ENCODE data around the gene GHRH. TPM values are rescaled to one million over a fixed set of nuclear protein-coding genes. Genes with fewer than 3 reads are reported as not detected.
A peak's percentile ranks its signal among the peaks of the same experiment; 100 is the strongest.

The GHRH gene
- total RNA-seq, 1 donor from 2014 or later, result not detected

DNA sequence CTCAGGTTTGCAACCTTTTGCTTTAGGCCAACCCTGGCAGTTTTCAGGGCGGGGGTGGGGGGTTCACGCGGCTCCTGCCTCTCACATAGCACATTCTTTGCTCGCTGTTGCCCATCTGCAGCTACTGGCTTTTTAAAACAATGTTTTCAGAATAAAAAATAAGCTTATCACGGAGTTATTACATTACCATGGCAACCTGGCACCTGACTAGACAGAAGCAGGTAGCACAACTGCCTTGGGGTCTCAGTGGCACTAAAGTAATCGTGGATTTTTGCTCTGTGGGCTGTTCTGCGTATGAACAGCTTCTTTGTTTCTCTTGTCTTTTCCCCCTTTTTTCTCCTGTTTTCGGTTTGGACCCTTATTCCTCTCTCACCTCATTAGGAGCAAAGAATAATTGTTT lies 18.8 kb upstream of the GHRH start:
- FAIRE-seq (no peak), DNase-seq (ENCODE audit: low read depth) (no peak)
- Histone ChIP-seq H3K27me3 (ENCODE audit: control insufficient read depth, insufficient read depth, low read length) (no peaks in the 10 kb centered on the region), H3K36me3 (ENCODE audit: control insufficient read depth, insufficient read depth, low read length) (no peaks in the 10 kb centered on the region), H3K4me3 (ENCODE audit: low read depth, low read length) (no peak overlapping the region)
- TF ChIP-seq CTCF (IDR thresholded peaks at IDR 0.05; ENCODE audit: insufficient read depth, low read length, severe bottlenecking), result no peak

- DNase-seq (ENCODE audit: low read depth) (no peak), FAIRE-seq (no peak)
- TF ChIP-seq CTCF (IDR thresholded peaks at IDR 0.05; ENCODE audit: insufficient read depth, low read length, severe bottlenecking), result no peak
- H3K27me3 ChIP-seq (ENCODE audit: control insufficient read depth, insufficient read depth, low read length), result no peaks in the 10 kb centered on the region
- no peaks in the 10 kb centered on the region for H3K36me3 ChIP-seq (ENCODE audit: control insufficient read depth, insufficient read depth, low read length)
- H3K4me3 ChIP-seq (ENCODE audit: low read depth, low read length), result no peak overlapping the region
Observed at GRCh38 chr20:37279820-37280219, 18.2 kb upstream of the GHRH start.

DNA sequence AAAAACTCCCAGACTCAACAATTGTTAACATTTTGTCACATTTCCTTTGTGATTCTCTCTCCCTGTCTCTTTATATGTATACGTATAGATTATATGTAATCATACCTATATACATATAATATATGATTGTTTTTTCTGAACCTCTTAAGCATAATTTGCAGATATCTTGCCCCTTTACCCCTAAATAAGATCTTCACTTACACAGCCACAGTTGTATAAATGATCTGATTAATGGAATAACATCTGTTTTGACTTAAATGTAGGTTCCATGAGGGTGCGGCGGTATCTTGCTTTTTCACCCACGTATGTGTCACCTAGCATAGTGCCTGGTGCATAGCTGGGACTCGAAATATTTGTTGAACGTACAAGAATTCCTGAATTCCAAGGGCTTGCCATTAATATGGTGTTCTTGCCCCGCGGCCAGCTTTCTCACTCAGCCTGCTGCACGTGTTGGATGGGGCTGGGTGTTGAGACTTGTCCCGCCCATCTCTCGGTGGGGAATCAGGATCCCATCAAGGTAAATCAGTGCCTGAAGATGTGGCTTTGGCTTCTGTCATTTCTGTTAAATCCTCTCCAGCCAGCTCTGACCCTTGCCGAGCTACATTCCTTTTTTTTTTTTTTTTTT lies 17.5 kb upstream of the GHRH start:
- no peak for TF ChIP-seq CTCF (IDR thresholded peaks at IDR 0.05; ENCODE audit: insufficient read depth, low read length, severe bottlenecking)
- Histone ChIP-seq H3K4me3 (ENCODE audit: low read depth, low read length) (no peak overlapping the region), H3K36me3 (ENCODE audit: control insufficient read depth, insufficient read depth, low read length) (no peaks in the 10 kb centered on the region), H3K27me3 (ENCODE audit: control insufficient read depth, insufficient read depth, low read length) (no peaks in the 10 kb centered on the region)
- DNase-seq (ENCODE audit: low read depth), result no peak
- no peak for FAIRE-seq

DNA sequence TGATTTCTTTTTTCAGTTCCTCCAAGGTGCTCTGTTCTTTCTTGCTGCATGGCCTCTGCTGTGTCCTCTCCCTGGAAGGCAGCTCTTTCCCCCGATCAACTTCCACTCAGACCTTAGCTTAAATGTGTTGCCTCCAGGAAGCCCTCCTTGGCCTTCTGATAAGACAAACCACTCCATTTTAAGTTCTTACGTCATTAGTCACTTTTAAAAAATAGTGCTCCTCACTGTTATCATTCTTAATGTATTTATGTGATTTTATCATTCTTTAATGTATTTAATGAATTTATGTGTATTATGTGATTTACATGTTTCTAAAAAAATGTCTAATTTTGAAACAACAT lies 15.6 kb upstream of the GHRH start:
- FAIRE-seq, result no peak
- Histone ChIP-seq H3K27me3 (ENCODE audit: control insufficient read depth, insufficient read depth, low read length) (no peaks in the 10 kb centered on the region), H3K4me3 (ENCODE audit: low read depth, low read length) (no peak overlapping the region), H3K36me3 (ENCODE audit: control insufficient read depth, insufficient read depth, low read length) (no peaks in the 10 kb centered on the region)
- no peak for DNase-seq (ENCODE audit: low read depth)
- TF ChIP-seq CTCF (IDR thresholded peaks at IDR 0.05; ENCODE audit: insufficient read depth, low read length, severe bottlenecking), result no peak

DNA sequence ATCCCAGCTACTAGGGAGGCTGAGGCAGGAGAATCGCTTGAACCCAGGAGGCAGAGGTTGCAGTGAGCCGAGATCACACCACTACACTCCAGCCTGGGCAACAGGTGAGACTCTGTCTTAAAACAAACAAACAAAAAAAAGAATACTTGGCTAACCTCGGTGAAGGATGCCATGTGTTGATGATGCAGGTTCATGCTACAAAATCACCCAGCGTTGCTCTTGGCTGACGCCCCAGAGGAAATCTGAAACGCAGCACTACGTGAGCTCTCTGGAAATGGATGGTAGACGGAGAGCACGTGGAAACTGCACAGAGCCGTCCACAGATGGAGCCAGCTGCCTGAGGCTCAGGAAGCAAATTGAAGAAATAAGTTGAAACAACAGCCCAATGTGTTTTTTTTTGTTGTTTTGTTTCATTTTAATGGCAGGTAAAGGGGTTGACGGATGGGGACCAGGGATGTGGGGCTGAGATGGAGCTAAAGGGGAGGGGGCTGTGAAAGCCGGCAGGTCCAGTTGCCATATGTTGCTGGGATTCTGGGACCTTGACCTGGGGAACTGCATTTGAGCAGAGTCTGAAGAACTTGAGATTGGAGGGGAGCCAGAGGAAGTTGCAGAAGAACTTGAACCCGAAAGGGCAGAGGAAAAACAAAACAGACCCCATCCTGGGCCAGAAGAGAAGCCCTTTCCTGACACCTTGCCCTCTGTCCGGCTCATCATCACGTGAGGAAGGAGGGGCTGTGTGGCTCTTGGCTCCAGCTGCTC lies 15.1 kb upstream of the GHRH start:
- Histone ChIP-seq H3K36me3 (ENCODE audit: control insufficient read depth, insufficient read depth, low read length) (no peaks in the 10 kb centered on the region), H3K27me3 (ENCODE audit: control insufficient read depth, insufficient read depth, low read length) (no peaks in the 10 kb centered on the region), H3K4me3 (ENCODE audit: low read depth, low read length) (no peak overlapping the region)
- TF ChIP-seq CTCF (IDR thresholded peaks at IDR 0.05; ENCODE audit: insufficient read depth, low read length, severe bottlenecking), result peak; percentile 61
- no peak for FAIRE-seq
- DNase-seq (ENCODE audit: low read depth), result peak; percentile 77
